Astrocyte (in vitro differentiated cells and primary cell): Measurements from ENCODE around the gene HS6ST1.

Experiments
- CTCF ChIP-seq: IDR thresholded peaks from 2 replicates; pipeline ENCODE4 v1.5.1; 2011; ENCODE audit warnings: low read depth, mild to moderate bottlenecking, inconsistent platforms, low read length, moderate library complexity; ENCODE audit not compliant: insufficient read depth
- EZH2 ChIP-seq: IDR thresholded peaks from 2 replicates; pipeline ENCODE4 v1.6.1; 2012; ENCODE audit warnings: mild to moderate bottlenecking, low read length, inconsistent platforms; ENCODE audit not compliant: insufficient read depth

DNA sequence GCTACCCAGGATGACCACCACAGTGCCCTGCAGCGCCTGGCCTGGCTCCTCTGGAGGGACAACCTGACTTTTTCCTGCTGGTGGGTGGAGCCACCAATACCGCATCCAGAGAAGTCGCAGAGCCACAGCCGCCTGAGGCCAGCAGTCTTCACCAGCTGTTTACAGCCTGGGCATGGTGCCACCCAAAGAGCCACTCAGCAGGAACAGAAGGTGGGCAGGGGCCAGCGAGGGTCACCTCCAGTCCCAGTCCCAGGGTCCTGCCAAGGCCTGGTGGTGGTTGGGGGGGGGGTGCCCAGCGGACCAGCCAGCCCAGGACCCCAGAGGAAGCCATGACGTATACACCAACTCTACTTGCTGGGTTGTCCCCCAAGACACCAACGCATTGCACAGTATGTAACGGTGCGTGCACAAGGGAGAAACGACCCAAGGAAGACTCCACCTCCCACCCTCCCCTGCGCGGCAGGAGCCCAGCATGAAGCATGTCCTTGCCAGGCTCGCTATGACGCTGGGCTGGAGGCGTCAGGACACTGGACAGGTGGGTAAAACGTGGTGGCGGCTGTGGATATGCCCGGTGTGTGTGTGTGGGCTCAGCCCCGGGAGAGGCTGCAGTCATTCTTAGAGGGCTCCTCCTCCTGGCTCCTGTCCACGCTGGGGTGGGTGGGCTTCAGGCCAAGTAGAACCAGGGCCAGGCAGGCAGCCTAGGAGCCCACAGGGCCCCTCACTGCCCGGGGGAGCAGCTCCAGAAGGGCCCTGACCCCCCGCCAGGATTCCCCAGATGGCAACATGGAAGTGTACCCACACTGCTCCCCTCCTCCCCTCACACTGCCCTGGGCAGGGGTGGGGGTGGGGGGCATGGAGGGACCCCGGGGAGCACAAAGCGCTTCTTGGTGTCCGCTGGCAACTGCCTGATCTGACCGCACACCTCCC, 49.3 kb downstream of the HS6ST1 start:
- TF ChIP-seq CTCF (no peak), EZH2 (no peak)
